Gastrocnemius medialis (tissue), 4 donors: ENCODE data around the gene MTREX.

Source experiments
- POLR2A ChIP-seq, 2 donors: fragments of 450-650 bp; IDR thresholded peaks; one replicate each; pipeline ENCODE4 v1.6.1; 2017; ENCODE audit warnings: antibody characterized with exemption in 2 of 2, mild to moderate bottlenecking in 2 of 2, moderate library complexity in 2 of 2
- TF ChIP-seq, protein P1 (sequence below), 5 experiments: fragments of 450-650 bp in 3 of 5; fragments of 200-600 bp in 2 of 5; sonication (generic) in 2 of 5; IDR thresholded peaks in 4 of 5; conservative IDR thresholded peaks in 1 of 5; 1 replicate in 4 of 5; 2 replicates in 1 of 5; pipeline ENCODE4 v1.5.1; 2016 to 2019; ENCODE audit warnings: antibody characterized with exemption in 5 of 5, mild to moderate bottlenecking in 3 of 5, moderate library complexity in 3 of 5

DNA sequence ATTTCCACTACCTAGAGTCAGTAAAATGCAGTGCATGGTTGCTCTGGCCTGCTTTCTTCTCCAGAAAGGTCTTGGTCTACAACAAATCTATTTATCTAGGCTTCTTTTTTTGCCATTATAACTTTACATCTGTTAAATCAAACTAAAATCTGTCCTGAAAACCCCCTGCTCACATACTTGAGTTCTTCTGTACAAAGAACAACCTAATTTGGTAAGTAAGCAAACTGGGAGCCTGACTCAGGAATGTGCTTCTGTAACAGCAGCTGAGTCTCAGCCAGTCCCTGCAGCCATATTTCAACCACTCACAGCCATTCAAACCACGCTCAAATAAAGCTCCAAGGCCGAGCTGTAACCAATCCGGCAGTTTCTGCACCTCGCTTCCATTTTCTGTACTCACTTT, 131.2 kb downstream of the MTREX start:
- TF ChIP-seq, protein P1, sequence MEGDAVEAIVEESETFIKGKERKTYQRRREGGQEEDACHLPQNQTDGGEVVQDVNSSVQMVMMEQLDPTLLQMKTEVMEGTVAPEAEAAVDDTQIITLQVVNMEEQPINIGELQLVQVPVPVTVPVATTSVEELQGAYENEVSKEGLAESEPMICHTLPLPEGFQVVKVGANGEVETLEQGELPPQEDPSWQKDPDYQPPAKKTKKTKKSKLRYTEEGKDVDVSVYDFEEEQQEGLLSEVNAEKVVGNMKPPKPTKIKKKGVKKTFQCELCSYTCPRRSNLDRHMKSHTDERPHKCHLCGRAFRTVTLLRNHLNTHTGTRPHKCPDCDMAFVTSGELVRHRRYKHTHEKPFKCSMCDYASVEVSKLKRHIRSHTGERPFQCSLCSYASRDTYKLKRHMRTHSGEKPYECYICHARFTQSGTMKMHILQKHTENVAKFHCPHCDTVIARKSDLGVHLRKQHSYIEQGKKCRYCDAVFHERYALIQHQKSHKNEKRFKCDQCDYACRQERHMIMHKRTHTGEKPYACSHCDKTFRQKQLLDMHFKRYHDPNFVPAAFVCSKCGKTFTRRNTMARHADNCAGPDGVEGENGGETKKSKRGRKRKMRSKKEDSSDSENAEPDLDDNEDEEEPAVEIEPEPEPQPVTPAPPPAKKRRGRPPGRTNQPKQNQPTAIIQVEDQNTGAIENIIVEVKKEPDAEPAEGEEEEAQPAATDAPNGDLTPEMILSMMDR (IDR thresholded peaks at IDR 0.05 in 4 of 5, conservative IDR thresholded peaks at IDR 0.05 in 1 of 5), result no peak
- no peak for TF ChIP-seq POLR2A (IDR thresholded peaks at IDR 0.05)
